T-helper 1 cell treated with Interleukin-12 subunit alpha and Interleukin-12 subunit beta and Interleukin-4 antibody, amounts not matched to agents 30 ng/mL and 1 ng/mL, for 36 hours (primary cell): ENCODE results near the gene MDGA2. TPM values are rescaled to one million over a fixed set of nuclear protein-coding genes. Genes with fewer than 3 reads are reported as not detected.
"Not testable (repeated sequence)": the region's sequence is repeated elsewhere in the genome, so short reads cannot be mapped to it uniquely, and the experiment has no call there.

Experiments used
- intact Hi-C: fragments of 100-400 bp; cut with micrococcal nuclease; formaldehyde crosslinking; loops from one replicate; pipeline ENCODE4 v1.15.1; 2024
- total RNA-seq: library from RNA; stranded (reverse); gene quantifications from 2 replicates; pipeline ENCODE4 v1.2.3, GENCODE V29; 2022

The MDGA2 gene
- total RNA-seq, 1 donor from 2014 or later, result not detected

DNA sequence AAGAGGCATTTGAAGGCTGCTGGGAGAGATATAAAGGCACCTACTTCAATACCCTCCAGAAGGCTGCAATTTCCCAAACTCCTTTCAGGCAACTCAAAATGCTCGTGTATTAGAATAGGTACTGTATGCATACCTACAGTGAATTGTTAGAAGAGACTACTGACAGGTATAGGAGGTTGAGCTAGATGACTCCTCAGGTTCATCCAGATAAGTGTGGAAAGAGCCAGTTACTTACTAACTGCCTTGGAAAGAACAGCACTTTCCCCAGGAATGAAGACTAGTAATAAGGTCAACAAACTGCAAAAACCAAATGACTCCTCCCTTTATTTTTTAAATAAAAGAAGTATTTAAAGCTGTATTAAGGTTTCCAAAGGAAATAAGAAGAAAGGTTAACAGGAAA is 429.0 kb downstream of the MDGA2 start:
- intact Hi-C loops, result no loop called here

DNA sequence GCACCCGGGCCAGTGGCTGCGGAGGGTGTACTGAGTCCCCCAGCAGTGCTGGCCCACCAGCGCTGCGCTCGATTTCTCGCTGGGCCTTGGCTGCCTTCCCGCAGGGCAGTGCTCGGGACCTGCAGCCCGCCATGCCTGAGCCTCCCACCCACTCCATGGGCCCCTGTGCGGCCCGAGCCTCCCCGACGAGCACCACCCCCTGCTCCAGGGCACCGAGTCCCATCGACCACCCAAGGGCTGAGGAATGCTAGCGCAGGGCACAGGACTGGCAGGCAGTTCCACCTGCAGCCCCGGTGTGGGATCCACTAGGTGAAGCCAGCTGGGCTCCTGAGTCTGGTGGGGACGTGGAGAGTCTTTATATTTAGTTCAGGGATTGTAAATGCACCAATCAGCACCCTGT is 432.8 kb downstream of the MDGA2 start:
- intact Hi-C loops, result not testable (repeated sequence)

DNA sequence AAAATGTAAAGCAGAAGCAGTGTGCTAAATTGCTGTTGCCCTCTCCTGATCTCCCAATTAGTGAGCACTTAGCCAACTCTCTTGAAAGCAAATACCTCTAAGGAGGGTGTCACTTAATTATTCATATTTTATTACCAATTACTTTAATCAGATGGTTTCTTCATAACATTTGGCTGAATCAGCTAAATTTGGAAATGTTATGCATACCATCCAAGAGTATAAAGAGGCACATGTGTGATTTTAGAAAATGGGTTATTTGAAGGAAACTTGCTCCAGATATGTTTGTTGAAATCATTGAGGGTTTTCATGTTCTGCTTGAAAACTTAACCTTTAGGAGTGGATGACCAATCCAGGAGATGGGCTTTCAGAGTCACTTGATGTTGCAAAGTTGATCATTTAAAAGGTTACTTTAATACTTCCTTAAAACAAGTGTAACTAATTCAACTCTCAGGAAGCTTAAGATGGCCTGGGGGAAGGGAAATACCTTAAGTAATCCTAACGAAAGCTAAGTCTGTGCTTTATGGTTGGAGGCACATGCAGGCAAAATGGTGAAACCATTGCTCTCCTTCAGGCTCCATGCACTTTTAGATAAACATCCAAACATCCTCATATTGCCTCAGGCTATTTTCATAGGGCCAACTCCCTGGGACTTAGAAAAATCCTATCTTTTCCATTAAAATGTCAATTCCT is 434.5 kb downstream of the MDGA2 start:
- intact Hi-C loops, result no loop called here

DNA sequence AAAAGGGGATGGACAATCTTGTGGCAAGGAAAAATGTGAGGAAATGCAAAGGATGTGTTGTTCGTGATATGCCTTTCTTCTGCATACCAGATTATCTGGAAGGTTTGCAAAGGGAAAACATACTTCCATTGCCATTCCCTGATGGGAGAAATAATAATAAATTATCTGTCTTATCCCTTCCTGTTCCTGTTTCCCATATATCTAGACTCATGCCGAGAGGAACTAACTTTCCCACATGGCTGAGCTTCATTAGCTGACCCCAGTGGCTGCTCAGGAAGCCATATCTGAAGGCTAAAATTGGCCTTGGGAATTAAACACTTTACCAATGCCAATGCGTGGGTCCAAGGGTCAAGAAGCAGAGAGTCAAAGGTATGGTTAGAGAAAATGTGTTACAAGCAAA is 439.8 kb downstream of the MDGA2 start:
- intact Hi-C loops, result no loop called here

DNA sequence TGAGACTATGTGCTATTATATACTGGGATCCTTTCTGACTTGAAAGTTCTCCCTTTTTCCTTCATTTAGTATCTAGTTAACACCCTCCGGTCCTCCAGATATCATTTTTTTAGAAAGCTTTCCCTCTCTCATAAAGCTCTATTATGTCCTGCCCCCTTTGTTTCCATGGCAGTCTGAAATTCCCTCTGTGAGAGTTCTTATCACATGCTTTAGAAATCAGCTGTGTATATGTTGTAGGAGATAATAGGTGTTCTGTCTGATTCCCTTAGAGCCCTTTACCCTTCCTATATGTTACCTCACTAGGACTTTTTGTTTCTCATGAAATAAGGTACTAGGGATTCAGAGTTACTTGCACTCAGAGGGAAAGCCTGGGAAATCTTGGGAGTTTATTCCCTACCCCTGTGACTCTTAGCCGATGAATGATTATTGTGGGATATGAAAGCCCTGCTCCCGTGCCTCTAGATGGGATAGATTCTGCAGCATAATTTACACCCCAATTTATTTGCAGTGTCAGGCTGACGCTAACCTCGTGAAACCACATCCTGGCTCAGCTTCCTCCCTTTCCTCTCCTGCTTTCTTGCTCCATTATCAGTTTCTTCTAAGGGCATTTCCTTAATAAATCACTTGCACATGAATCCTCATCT is 448.4 kb downstream of the MDGA2 start:
- intact Hi-C loops, result no loop called here

DNA sequence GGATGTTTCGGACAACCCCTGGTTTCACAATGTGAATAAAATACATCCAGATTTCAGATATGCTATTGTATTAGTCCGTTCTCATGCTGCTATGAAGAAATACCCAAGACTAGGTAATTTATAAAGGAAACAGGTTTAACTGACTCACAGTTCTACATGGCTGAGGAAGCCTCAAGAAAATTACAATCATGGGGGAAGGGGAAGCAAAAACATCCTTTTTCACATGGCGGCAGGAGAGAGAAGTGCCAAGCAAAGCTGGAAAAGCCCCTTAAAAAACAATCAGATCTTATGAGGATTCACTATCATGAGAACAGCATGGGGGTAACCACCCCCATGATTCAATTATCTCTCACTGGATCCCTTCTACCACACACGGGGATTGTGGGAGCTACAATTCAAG is 451.7 kb downstream of the MDGA2 start:
- intact Hi-C loops, result no loop called here

DNA sequence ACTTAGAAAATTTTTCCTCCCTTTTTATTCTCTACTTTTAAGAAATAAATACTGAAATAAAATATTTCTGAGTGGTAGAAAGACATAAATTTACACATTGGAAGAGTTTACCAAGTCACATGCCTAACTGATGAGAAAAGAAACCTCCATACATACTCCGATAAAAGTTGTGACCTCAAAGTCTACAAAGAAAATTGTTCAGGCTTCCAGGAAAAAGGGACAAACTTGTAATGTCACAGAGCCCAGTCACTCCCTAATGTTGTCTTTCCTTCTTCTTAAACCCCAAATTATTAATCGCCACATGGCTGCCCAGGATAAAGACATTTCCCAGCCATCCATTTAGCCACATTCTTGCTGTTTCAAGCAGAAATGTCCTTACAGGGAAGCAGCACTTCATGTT is 455.3 kb downstream of the MDGA2 start:
- intact Hi-C loops, result no loop called here

DNA sequence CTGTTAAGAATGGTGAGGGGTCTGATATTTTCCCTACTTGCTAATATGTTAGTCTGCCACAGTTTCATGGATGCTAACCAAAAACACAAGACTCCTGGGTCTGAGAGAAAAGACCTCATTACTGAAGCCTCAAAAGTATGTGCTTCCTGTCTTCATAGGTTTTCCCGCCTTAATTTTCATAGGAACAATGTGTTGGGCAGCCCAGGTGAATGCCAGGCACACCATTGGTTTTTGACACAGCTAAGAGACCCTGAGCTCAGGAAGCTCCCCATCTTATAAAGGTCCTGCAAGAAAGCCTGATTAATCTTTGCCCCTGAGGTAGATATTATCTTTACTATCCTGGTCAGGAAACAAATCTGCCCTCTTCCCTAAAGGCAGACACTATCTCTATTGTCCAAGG is 464.1 kb downstream of the MDGA2 start:
- intact Hi-C loops, result no loop called here

DNA sequence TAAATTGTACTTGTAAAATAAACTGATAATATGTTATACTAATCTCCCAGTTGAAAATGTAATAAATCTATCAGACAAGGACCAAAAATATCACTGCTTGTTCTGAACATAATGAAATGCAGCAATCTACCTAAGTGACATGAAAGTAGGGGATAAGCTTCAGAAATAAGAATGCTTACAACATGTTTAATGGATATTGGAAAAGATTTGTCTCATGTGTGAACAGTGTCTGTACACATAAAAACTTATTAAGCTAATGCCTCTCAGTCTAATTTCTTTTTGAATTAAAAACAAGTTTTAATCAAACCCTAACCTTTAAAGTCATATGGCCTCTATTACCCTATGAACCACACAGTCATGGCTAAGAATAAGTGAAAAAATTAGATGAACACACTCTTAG is 465.3 kb downstream of the MDGA2 start:
- intact Hi-C loops, result no loop called here

DNA sequence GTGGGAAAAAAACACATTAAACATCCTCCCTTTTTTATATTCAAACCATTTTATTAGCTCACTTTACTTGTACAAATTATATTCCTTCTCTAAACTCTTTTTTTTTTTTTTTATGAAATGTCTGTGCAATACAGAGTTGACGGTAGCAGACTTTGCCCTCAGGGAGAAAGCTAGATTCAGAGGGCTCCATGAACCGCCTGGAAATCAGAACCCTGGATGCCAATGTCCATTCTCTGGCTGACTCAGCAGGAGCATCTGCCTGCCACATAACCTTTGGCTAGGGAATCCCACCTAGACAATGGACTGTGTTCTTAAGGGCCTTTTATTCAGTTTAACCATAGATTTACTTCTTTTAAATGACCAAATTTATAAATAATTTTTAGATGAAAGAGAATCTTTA is 467.0 kb downstream of the MDGA2 start:
- intact Hi-C loops, result no loop called here

DNA sequence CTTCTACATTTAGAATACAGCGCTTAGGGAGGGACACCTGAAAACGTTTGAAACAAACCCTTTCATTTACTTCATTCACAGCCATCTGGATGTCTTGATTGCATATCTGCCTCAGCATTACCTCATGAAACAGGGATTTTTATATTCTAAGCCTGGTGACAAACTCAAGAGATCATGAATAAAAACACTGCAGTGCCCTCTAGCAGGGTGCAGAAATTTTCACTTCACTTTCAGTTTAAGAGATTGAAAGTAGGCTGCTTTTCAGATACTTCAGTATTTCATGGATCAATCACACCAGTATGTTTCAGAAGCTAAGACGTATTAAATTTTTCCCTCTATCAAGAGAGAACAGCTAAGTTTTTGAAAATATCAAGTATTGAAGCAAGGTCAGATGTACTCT is 467.8 kb downstream of the MDGA2 start:
- intact Hi-C loops, result no loop called here

DNA sequence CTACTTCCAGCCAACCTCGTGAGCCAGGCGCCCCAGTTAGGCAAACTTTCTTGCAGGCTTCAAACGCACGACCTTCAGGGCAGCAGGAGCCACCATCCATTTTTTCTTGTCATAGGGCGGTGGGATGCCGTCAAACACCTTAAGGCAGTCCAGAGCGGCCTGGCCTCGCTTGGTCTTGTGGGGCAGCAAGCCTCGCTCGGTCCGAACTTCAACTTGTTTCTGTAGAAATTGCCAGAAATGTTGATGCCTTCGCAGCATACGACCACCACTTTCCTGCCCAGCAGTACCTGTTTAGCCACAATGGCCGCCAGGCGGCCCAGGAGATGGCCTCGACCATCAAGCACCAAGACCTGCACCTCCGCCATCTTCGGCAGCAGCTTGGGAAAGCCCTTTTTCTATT is 474.7 kb downstream of the MDGA2 start:
- intact Hi-C loops, result no loop called here

DNA sequence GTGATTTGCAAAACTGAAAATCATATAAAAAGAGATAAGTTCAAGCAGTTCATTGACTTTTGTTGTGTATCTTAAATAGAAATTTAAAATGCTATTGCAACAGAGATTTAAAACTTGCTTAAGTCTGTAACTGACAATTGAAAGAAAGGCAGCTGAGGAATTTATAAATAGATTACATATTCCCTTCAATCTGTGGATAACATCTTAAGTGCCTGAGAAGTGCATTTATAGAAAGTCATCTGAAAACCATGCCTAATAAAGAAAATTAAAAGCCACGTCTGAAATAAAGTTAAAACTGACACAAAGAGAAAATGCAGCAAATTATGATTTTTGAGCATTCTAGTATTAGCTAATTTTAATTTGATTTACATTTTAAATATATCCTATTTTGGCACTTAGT is 479.8 kb downstream of the MDGA2 start:
- intact Hi-C loops, result no loop called here

DNA sequence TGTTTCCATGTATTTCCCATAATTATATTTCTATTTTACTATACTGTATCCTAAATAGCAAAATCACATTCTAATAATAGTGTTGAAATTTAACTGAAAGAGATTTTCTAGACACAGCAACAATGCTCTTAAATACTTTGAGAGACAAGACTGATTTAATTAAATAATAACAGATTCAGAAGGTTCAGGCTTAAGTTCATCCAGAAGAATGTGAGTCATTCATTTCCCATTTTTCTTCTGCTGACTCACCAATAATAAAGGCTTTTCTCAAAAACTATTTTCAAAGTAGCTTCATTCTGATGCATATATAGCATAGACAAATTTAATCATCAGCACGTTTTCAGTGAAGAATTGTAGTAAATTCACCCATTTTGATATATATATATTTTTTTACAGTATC is 481.4 kb downstream of the MDGA2 start:
- intact Hi-C loops, result no loop called here

DNA sequence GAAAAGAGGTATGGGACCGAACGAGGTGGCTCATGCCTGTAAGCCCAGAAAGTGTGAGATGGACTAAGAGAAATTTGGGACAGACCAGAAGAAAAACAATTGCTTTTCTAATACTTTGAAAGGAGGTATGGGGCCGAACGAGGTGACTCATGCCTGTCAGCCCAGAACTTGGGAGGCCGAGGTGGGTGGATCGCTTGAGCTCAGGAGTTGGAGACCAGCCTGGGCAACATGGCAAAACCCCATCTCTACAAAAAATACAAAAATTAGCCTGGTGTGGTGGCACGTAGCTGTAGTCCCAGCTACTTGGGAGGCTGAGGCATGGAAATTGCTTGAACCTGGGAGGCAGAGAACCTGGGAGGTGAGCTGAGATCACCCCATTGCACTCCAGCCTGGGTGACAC is 483.2 kb downstream of the MDGA2 start:
- intact Hi-C loops, result not testable (repeated sequence)

DNA sequence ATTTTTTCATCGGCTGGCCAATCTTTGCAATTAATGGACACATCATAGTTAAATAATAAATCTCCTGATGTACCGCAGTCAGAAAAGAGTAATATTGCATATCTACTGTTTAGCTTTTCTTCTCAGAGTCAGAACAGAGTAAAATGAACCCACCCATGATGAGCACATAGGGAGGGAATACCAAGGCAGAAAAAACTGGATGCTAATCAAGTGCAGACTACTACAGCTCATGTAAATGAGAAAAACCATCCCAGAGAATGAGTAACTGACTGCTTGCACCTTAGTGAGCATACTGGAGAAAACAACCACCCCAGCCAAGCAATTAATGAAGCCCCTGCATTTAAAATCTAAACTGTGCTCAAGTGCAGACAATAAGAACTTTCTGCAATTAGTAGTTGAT is 483.7 kb downstream of the MDGA2 start:
- intact Hi-C loops, result no loop called here

DNA sequence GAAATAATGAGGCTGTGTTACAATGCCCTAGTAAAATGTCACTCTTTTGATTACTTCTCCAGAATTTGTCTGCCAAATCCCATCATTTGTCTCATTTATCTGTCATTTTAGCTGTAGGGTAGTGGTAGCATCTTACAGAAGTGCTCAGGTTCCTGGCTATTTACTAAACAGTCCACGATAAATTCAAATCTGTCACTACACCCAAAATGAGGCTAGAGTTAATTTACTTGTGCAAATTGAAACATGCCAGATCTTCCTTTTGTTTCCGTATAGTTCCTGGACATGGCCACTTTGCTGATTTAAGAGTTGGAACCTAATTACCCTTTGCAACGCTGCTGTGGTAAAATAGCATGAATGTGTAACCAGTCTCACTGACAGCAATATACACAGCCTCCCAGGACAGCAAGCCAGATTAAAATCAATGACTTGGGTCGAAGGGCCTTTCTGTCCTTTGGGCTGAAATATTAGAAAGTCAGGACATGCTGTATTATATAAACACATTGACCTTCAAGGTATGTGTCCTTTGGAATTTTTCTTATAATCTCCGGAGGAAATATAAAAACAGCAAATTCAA is 485.4 kb downstream of the MDGA2 start:
- intact Hi-C loops, result no loop called here

DNA sequence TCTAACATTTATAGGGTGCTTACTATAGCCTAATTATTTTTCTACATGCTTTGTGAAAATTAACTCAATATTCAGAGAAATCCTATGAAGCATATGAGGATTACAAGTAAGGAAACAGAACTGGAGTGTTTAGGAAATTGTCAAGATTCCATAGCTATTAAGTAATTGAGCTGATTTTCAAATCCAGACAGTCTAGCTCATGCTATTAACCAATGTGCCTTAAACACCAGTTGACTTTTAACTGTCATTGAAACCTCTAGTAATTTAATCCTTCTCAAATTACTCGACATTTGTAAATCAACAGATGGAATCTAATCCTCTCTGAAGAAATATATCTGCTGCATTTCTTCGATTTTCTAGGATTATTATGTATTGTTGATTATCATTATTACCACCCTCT is 488.9 kb downstream of the MDGA2 start:
- intact Hi-C loops, result no loop called here

DNA sequence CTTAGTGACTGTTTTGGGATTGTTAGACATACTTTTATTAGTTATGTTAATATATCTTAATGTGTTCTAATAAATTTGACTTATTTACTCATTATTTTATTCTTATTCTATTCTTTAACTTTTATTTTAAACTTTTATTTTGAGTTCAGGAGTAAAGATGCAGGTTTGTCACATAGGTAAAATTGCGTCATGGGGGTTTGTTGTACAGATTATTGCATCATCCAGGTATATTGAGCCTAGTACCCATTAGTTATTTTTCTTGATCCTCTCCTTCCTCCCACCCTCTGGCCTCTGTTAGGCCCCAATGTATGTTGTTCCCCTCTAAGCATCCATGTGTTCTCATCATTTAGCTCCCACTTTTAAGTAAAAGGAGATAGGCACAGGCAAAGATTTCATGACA is 495.5 kb downstream of the MDGA2 start:
- intact Hi-C loops, result no loop called here

DNA sequence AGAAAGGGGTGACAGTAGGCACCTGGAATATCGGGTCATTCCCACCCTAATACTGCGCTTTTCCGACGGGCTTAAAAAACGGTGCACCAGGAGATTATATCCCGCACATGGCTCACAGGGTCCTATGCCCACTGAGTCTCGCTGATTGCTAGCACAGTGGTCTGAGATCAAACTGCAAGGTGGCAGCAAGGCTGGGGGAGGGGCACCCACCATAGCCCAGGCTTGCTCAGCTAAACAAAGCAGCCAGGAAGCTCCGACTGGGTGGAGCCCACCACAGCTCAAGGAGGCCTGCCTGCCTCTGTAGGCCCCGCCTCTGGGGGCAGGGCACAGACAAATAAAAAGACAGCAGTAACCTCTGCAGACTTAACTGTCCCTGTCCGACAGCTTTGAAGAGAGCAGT is 503.5 kb downstream of the MDGA2 start:
- intact Hi-C loops, result not testable (repeated sequence)

DNA sequence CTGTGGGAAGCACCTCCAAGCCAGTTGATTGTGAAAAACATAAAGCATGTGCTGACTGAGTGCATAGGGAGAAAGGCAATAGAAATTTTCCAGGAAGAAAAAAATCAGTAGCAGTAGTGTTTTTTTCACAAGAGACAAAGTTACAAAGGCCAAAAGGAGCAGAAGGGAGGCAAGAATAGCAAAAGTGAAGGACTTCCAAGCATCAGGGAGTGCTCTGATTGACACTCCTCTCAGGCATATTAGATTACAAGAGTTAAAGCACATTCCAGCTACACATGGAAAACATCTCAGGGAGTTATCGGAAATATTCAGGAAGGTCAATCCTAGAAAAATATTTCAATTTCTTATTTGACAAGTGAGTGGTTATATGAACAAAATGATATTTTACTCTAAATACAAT is 508.0 kb downstream of the MDGA2 start:
- intact Hi-C loops, result no loop called here

DNA sequence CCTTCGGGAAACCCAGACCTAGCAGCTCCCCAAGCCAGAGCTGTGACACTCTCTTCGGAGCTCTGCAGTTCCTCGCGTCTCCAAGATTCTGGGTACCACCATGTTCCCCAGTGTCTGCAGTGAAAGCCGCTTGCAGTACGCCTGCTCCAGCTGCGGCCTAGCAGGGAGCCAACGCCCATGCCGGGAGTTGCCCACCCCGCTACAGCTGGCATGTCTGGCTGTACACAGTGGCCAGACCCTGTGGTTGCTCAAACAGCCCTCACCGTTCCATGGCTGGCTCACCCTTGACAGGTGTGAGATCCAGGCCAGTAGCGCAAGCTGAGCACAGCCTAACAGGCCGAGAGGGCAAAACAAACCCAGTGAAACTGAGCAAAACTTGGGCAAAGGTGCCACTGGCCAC is 520.0 kb downstream of the MDGA2 start:
- intact Hi-C loops, result no loop called here

DNA sequence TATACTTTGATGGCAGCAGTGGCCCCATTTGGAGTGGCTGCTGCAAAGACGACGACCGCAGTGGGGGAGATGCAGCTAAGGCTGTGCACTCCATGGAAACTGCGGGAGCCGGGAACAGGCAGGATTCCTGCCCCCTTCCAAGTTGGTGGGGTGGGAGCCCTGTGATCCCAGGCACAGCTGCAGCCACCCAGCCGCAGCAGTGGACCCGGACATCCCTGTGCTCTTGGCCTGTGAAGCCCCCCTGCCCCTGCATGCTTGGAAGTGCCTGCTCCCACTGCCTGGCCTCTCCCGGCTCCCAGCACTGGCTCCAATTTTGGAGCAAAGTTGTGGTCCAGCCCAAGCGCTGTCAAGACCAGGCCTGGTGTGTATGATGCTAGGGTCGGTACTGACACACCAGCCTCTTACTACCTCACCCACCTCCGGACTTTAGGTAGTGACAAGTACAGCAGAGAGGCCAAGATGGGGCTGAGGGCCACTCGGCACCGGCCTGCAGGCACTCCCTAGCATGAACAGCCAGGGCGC is 521.1 kb downstream of the MDGA2 start:
- intact Hi-C loops, result no loop called here
